Lung (tissue), 12 donors: ENCODE data around the gene NAALADL2. TPM values are rescaled to one million over a fixed set of nuclear protein-coding genes. Genes with fewer than 3 reads are reported as not detected.

ENCODE experiments used
- ATAC-seq: fragments of 200-7000 bp; cut with Tn5 transposase; one replicate; pipeline ENCODE4 v1.9.1; 2020; ENCODE audit warnings: moderate number of reproducible peaks; ENCODE audit not compliant: insufficient read depth, low FRiP score
- DNase-seq, 3 donors: peaks; one replicate each; pipeline ENCODE4 v3.0.0-alpha.2; 2013 to 2017
- H3K27ac ChIP-seq, 2 donors: one replicate each; pipeline ENCODE4 v1.5.1; 2013; ENCODE audit warnings: mild to moderate bottlenecking in 2 of 2, moderate library complexity in 2 of 2, control low read depth in 1 of 2, inconsistent platforms in 1 of 2, low read depth in 1 of 2, low read length in 1 of 2
- H3K27me3 ChIP-seq, 3 donors: one replicate each; pipeline ENCODE4 v1.5.1; 2013; ENCODE audit warnings: low read length in 2 of 3; ENCODE audit not compliant: control insufficient read depth in 3 of 3, insufficient read depth in 3 of 3
- H3K36me3 ChIP-seq, 4 donors: one replicate each; pipeline ENCODE4 v1.5.1; 2013; ENCODE audit warnings: low read length in 4 of 4, mild to moderate bottlenecking in 1 of 4, moderate library complexity in 1 of 4; ENCODE audit not compliant: control insufficient read depth in 4 of 4, insufficient read depth in 4 of 4
- H3K4me1 ChIP-seq, 5 donors: one replicate each; pipeline ENCODE4 v1.5.1; 2013; ENCODE audit warnings: low read length in 5 of 5, mild to moderate bottlenecking in 2 of 5, moderate library complexity in 1 of 5; ENCODE audit not compliant: control insufficient read depth in 5 of 5, insufficient read depth in 5 of 5
- H3K4me3 ChIP-seq: one replicate; pipeline ENCODE4 v1.5.1; 2013; ENCODE audit warnings: mild to moderate bottlenecking, control low read depth, moderate library complexity
- H3K9ac ChIP-seq, 2 donors: one replicate each; pipeline ENCODE4 v1.5.1; 2013; ENCODE audit warnings: low read length in 2 of 2, control low read depth in 1 of 2; ENCODE audit not compliant: insufficient read depth in 1 of 2
- H3K9me3 ChIP-seq, 4 donors: one replicate each; pipeline ENCODE4 v1.5.1; 2013; ENCODE audit warnings: low read length in 3 of 4, mild to moderate bottlenecking in 1 of 4, moderate library complexity in 1 of 4; ENCODE audit not compliant: control insufficient read depth in 4 of 4, insufficient read depth in 3 of 4
- WGBS, 2 donors: extraction: QIAGEN DNeasy Blood & Tissue Kit; methylation state at CpG; one replicate each; pipeline ENCODE4 v1.1.7; 2013; 5-methylcytosine and 5-hydroxymethylcytosine counted together
- polyA plus RNA-seq, 2 donors: library from polyadenylated mRNA; stranded (reverse); fragments of 200-250 nt; gene quantifications; one replicate each; pipeline ENCODE4 v1.2.1, GENCODE V29; 2013
- total RNA-seq, 2 donors: library from RNA; depleted of rRNA in 1 of 2; stranded (reverse); fragments of >200 nt in 1 of 2; gene quantifications; one replicate each; pipeline ENCODE4 v1.2.1, GENCODE V29; 2014 to 2021
- TF ChIP-seq, protein P1 (sequence below): IDR thresholded peaks from 2 replicates; pipeline ENCODE4 v1.5.1; 2012; ENCODE audit warnings: mild to moderate bottlenecking; ENCODE audit errors: control extremely low read depth, extremely low read depth
- donor health status: control.
- donor health status: control.
- donor health status: Bipolar disorder and iron deficiency.
- donor health status: healthy.
- donor health status: DM: yes; HTN: yes; CAD: no.

The NAALADL2 gene
- total and polyA plus RNA-seq, 4 donors: 0.49 to 46.7 (median 4.7) TPM

DNA sequence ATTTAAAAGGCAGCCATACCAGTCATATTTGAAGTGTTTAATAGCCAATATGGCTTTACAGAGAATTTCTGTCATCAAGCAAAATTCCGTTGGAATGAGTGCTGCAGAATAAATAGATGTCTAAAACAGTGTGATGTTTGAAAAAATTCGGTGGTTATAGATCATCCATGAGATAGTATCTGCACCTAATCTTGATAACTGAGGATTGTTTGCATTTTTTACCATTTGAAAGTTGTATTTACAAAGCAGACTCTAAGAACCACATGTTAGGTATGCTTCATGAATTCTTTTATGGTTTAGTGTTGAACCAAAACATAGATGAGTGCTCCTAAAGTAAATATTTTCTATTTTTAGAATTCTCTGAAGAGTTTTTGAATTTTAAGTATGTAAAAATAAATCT lies 476.1 kb downstream of the NAALADL2 start:
- ATAC-seq (no peak), DNase-seq (no peak)
- no peaks in the 10 kb centered on the region for H3K9me3 ChIP-seq
- H3K9ac ChIP-seq: no peak overlapping the region
- H3K36me3 ChIP-seq: no peaks in the 10 kb centered on the region
- peaks cover 0 to 3% (median 0%) of the 10 kb centered on the region in 5 donors for H3K4me1 ChIP-seq
- no peak overlapping the region for H3K27ac ChIP-seq
- no peak overlapping the region for H3K4me3 ChIP-seq
- TF ChIP-seq, protein P1, sequence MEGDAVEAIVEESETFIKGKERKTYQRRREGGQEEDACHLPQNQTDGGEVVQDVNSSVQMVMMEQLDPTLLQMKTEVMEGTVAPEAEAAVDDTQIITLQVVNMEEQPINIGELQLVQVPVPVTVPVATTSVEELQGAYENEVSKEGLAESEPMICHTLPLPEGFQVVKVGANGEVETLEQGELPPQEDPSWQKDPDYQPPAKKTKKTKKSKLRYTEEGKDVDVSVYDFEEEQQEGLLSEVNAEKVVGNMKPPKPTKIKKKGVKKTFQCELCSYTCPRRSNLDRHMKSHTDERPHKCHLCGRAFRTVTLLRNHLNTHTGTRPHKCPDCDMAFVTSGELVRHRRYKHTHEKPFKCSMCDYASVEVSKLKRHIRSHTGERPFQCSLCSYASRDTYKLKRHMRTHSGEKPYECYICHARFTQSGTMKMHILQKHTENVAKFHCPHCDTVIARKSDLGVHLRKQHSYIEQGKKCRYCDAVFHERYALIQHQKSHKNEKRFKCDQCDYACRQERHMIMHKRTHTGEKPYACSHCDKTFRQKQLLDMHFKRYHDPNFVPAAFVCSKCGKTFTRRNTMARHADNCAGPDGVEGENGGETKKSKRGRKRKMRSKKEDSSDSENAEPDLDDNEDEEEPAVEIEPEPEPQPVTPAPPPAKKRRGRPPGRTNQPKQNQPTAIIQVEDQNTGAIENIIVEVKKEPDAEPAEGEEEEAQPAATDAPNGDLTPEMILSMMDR: no peak
- H3K27me3 ChIP-seq: no peaks in the 10 kb centered on the region
- 43 to 79% methylated on average over 2 of the region's 2 CpGs for WGBS, 2 donors

DNA sequence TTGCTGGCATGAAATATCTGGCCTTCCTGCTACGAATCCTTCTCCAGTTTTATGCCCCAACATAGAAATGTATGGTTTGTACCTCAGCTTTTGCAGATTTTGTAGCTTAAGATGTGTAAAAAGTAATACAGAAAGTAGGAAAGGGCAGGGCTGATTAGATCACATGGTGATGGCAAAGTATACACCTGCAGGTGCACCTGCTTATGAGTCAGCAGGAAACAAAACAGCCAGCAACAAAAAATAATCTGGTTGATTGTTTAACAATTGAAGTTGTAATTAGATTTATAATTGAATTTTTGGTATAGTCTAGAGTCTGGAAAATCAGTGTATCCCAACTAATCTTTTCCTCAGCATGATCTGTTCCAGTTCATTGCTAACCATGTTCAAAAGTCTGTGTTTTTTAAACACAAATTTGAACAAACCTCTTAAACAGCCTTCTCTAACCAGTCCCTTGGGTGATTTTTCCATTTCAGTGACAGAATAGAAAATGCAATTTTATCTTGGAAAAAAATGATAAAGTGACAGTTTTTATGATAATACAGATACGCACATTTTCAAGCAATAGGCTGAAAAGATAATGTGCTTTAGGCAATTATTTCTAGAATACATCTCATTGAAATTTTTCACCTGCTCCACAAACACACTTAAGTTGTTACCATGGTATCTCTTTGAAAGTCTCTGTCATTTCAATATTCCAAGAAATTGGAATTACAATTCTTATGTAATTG lies 477.4 kb downstream of the NAALADL2 start:
- Histone ChIP-seq H3K4me3 (no peak overlapping the region), H3K36me3 (no peaks in the 10 kb centered on the region), H3K9me3 (no peaks in the 10 kb centered on the region), H3K27ac (no peak overlapping the region), H3K4me1 (peaks cover 0 to 3% (median 0%) of the 10 kb centered on the region in 5 donors), H3K27me3 (no peaks in the 10 kb centered on the region), H3K9ac (no peak overlapping the region)
- WGBS, 2 donors: 82 to 93% methylated on average over 2 of the region's 2 CpGs
- DNase-seq (no peak), ATAC-seq (no peak)
- TF ChIP-seq, protein P1: no peak

DNA sequence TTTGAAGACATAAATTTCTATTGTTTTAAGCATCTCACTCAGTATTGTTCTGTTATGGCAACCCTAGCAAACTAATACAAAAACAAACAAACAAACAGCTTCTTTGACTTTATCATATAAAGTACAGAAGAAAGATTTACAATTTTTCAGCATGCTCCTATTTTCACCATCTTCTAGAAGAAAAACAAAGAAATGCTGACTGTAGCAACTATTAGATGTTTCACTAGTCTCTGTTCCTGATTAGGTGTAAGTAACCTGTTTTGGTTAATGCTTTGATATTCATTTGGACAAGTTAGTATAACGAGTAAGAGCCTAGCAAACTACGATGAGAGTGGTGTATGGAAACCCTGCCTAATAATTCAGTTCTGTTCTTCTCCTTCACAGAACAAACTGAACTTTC lies 478.5 kb downstream of the NAALADL2 start:
- TF ChIP-seq, protein P1: no peak
- peaks cover 0 to 3% (median 0%) of the 10 kb centered on the region in 5 donors for H3K4me1 ChIP-seq
- H3K27ac ChIP-seq: no peak overlapping the region
- no peaks in the 10 kb centered on the region for H3K36me3 ChIP-seq
- H3K9me3 ChIP-seq: no peaks in the 10 kb centered on the region
- 83 to 91% methylated on average over 2 of the region's 2 CpGs for WGBS, 2 donors
- no peak overlapping the region for H3K4me3 ChIP-seq
- no peak for ATAC-seq
- DNase-seq: no peak
- H3K9ac ChIP-seq: no peak overlapping the region
- no peaks in the 10 kb centered on the region for H3K27me3 ChIP-seq
